B cell (primary cell): ENCODE data around the gene KIF3C. TPM values are rescaled to one million over a fixed set of nuclear protein-coding genes. Genes with fewer than 3 reads are reported as not detected.

Experiments
- ATAC-seq: fragments of 200-7000 bp; cut with Tn5 transposase; one replicate; pipeline ENCODE4 v1.10.0; 2021; ENCODE audit warnings: low read depth, mild to moderate bottlenecking, moderate number of reproducible peaks, moderate library complexity
- CTCF ChIA-PET: fragments of 350-600 bp; sonication (Branson Sonifier 250); formaldehyde crosslinking; loops from one replicate; lab custom pipeline; 2021; ENCODE audit warnings: antibody characterized with exemption, inconsistent platforms; lab: Charles Lee
- POLR2A ChIA-PET: fragments of 350-600 bp; sonication (Branson Sonifier 250); formaldehyde crosslinking; loops from one replicate; lab custom pipeline; 2021; ENCODE audit warnings: antibody characterized with exemption; lab: Charles Lee
- DNase-seq: peaks from one replicate; pipeline ENCODE4 v3.0.0; 2013
- H2AFZ ChIP-seq: 2 replicates; pipeline ENCODE4 v1.6.1; 2012; ENCODE audit warnings: mild to moderate bottlenecking, low read depth, low read length; ENCODE audit not compliant: insufficient read depth, poor library complexity, severe bottlenecking
- H3K27ac ChIP-seq, 2 donors: 1 replicate in 1 of 2; 2 replicates in 1 of 2; pipeline ENCODE4 v1.5.1; 2012 to 2013; ENCODE audit warnings: low read length in 2 of 2, mild to moderate bottlenecking in 2 of 2, moderate library complexity in 1 of 2
- H3K27me3 ChIP-seq, 4 experiments: fragments of 200-600 bp in 1 of 4; sonication (generic) in 1 of 4; replicated peaks in 1 of 4; 1 replicate in 2 of 4; 2 replicates in 2 of 4; pipeline versions ENCODE4 v1.6.1 to v1.7.0; 2013 to 2016; ENCODE audit warnings: low read length in 3 of 4, mild to moderate bottlenecking in 2 of 4, mixed read lengths in 1 of 4, moderate library complexity in 1 of 4; ENCODE audit not compliant: insufficient read depth in 4 of 4, control insufficient read depth in 3 of 4; ENCODE audit errors: control extremely low read depth in 1 of 4
- H3K36me3 ChIP-seq, 2 experiments: replicated peaks in 1 of 2; 1 replicate in 1 of 2; 2 replicates in 1 of 2; pipeline versions ENCODE4 v1.6.1 to v1.7.1; 2013; ENCODE audit warnings: low read length in 1 of 2; ENCODE audit not compliant: insufficient read depth in 2 of 2, control insufficient read depth in 1 of 2; ENCODE audit errors: control extremely low read depth in 1 of 2, extremely low read depth in 1 of 2
- H3K4me1 ChIP-seq, 2 donors: fragments of 200-600 bp in 1 of 2; sonication (generic) in 1 of 2; 1 replicate in 1 of 2; 2 replicates in 1 of 2; pipeline versions ENCODE4 v1.5.1 to v1.6.1; 2013 to 2017; ENCODE audit warnings: low read length in 2 of 2; ENCODE audit not compliant: control insufficient read depth in 2 of 2, insufficient read depth in 2 of 2
- H3K4me2 ChIP-seq: replicated peaks from 2 replicates; pipeline ENCODE3; 2012; ENCODE audit warnings: mild to moderate bottlenecking, low read depth, low read length; ENCODE audit not compliant: poor library complexity, severe bottlenecking
- H3K4me3 ChIP-seq, 5 experiments: fragments of 200-600 bp in 1 of 5; sonication (generic) in 1 of 5; 1 replicate in 3 of 5; 2 replicates in 2 of 5; pipeline versions ENCODE4 v1.5.1 to v1.7.0; 2011 to 2016; ENCODE audit warnings: low read length in 4 of 5, mild to moderate bottlenecking in 4 of 5, low read depth in 2 of 5, control low read depth in 1 of 5, moderate library complexity in 1 of 5; ENCODE audit not compliant: insufficient read depth in 1 of 5; ENCODE audit errors: control extremely low read depth in 1 of 5, extremely low read depth in 1 of 5
- H3K79me2 ChIP-seq: fragments of 200-600 bp; sonication (generic); one replicate; pipeline ENCODE4 v1.6.0; 2016; ENCODE audit warnings: low read length; ENCODE audit not compliant: control insufficient read depth, insufficient read depth
- H3K9ac ChIP-seq: fragments of 200-600 bp; sonication (generic); 2 replicates; pipeline ENCODE4 v1.6.1; 2017; ENCODE audit warnings: mild to moderate bottlenecking, low read length, moderate library complexity
- H3K9me3 ChIP-seq, 3 donors: one replicate each; pipeline versions ENCODE4 v1.6.1 to v1.7.1; 2013; ENCODE audit warnings: low read length in 2 of 3; ENCODE audit not compliant: control insufficient read depth in 2 of 3, insufficient read depth in 1 of 3; ENCODE audit errors: control extremely low read depth in 1 of 3
- H4K20me1 ChIP-seq: 2 replicates; pipeline ENCODE4 v1.6.0; 2012; ENCODE audit warnings: mild to moderate bottlenecking, low read length; ENCODE audit not compliant: insufficient read depth, control insufficient read depth, poor library complexity, severe bottlenecking
- H3K27ac Mint-ChIP-seq: one replicate; pipeline ENCODE4 v1.8.0; 2021; ENCODE audit warnings: mixed read lengths
- H3K27me3 Mint-ChIP-seq: one replicate; pipeline ENCODE4 v1.8.0; 2021; ENCODE audit warnings: mixed read lengths
- H3K4me1 Mint-ChIP-seq: one replicate; pipeline ENCODE4 v1.8.0; 2021; ENCODE audit warnings: mixed read lengths
- H3K4me3 Mint-ChIP-seq: one replicate; pipeline ENCODE4 v1.8.0; 2021; ENCODE audit warnings: mixed read lengths
- H3K9me3 Mint-ChIP-seq: one replicate; pipeline ENCODE4 v1.8.0; 2022; ENCODE audit warnings: mixed read lengths; ENCODE audit not compliant: insufficient read depth
- EZH2 ChIP-seq: IDR thresholded peaks from 2 replicates; pipeline ENCODE4 v1.6.1; 2012; ENCODE audit warnings: borderline replicate concordance, low read depth, mild to moderate bottlenecking, moderate library complexity, low read length; ENCODE audit not compliant: insufficient read depth, poor library complexity, severe bottlenecking
- WGBS: methylation state at CpG from one replicate; pipeline ENCODE4 v1.1.5; 2013; ENCODE audit warnings: missing lambda C conversion rate; ENCODE audit not compliant: insufficient coverage; 5-methylcytosine and 5-hydroxymethylcytosine counted together
- intact Hi-C: fragments of 100-400 bp; cut with micrococcal nuclease; formaldehyde crosslinking; loops from one replicate; pipeline ENCODE4 v1.10.0; 2022
- polyA plus RNA-seq: library from polyadenylated mRNA; depleted of rRNA; stranded (reverse); fragments of >200 nt; gene quantifications from 2 replicates; pipeline ENCODE4 v1.2.3, GENCODE V29; 2012
- small RNA-seq: library from RNA; depleted of rRNA; stranded (forward); fragments of <200 nt; gene quantifications from one replicate; pipeline ENCODE3, GENCODE V24; 2012; ENCODE audit warnings: low replicate concordance, low read depth; ENCODE audit not compliant: insufficient read length
- total RNA-seq, 2 donors: library from RNA; stranded (reverse); fragments of 120-200 nt in 1 of 2; gene quantifications; 1 replicate in 1 of 2; 2 replicates in 1 of 2; pipeline versions ENCODE4 v1.2.3 to v1.2.4, GENCODE V29; 2013 to 2022
- TF ChIP-seq, protein P1 (sequence below): fragments of 200-600 bp; IDR thresholded peaks from one replicate; pipeline ENCODE4 v1.8.0; 2022; ENCODE audit warnings: antibody characterized with exemption, mild to moderate bottlenecking

Gene KIF3C
- total and polyA plus RNA-seq, 2 donors (not counting 1 experiment from before 2014, with no cell fraction given), result 0.84 to 4.0 TPM

DNA sequence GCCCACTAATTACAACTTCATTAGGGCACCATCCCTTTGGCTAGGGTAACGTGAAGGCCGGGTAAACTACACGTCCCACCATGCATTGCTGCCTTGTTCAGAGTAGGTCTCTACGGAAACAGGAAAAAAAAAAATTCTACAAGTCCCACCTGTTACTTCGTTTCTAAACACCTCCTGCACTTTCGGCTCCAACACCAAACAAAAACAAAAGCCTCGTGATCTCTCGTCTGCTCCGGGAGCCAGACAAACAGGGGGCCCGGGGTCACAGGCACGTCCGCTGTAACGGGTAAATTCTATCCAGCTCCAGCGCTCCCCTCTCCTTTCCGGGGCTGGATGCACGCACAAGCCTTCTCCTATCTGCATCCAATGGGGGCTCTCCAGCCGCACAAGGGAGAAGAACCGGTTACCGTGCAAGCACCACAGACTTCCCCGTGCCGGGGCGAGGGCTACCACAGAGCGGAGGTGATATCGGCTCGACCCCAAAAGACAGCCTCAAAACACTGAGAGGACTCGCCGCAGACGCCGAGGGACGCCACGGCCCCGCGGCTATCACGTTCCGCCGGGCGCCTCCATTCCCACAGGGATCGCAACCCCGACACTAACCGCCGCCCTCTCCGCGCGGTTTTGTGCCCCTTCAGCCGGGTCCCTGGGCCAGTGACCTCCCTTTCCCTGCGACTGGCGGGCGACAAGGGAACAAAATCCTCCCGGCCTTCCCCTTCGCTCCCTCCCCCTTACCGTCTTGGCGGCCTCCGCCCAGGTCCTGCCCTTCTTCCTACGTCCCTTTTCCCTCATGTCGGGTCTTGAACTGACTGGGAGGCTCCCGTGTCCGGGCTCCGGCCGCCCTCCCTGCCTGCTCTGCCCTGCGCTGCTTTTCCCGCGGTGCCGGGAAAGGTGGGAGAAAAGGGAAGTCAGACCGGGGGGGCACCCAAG, 104.6 kb downstream of the KIF3C start:
- Histone ChIP-seq H3K9me3 (no peaks in the 10 kb centered on the region), H3K36me3 (peaks cover 0 to 4% of the 10 kb centered on the region in 2 experiments), H3K27ac (peak overlapping the region; percentile 91 to 94), H3K79me2 (peaks cover 47% of the 10 kb centered on the region), H3K4me2 (peak overlapping the region; percentile 82), H2AFZ (peak overlapping the region; percentile 85), H3K9ac (peak overlapping the region; percentile 89), H3K27me3 (no peaks in the 10 kb centered on the region), H3K4me3 (peak overlapping the region; percentile 87 to 97 (median 97)), H3K4me1 (peaks cover 13 to 14% of the 10 kb centered on the region in 2 donors), H4K20me1 (peaks cover 22% of the 10 kb centered on the region)
- ATAC-seq (peak; percentile 31), DNase-seq (peak; percentile 80)
- peak overlapping the region; percentile 99 for H3K27ac Mint-ChIP-seq
- H3K4me1 Mint-ChIP-seq, result peaks cover 37% of the 10 kb centered on the region
- H3K9me3 Mint-ChIP-seq, result no peaks in the 10 kb centered on the region
- H3K4me3 Mint-ChIP-seq, result peak overlapping the region; percentile 98
- TF ChIP-seq, protein P1, sequence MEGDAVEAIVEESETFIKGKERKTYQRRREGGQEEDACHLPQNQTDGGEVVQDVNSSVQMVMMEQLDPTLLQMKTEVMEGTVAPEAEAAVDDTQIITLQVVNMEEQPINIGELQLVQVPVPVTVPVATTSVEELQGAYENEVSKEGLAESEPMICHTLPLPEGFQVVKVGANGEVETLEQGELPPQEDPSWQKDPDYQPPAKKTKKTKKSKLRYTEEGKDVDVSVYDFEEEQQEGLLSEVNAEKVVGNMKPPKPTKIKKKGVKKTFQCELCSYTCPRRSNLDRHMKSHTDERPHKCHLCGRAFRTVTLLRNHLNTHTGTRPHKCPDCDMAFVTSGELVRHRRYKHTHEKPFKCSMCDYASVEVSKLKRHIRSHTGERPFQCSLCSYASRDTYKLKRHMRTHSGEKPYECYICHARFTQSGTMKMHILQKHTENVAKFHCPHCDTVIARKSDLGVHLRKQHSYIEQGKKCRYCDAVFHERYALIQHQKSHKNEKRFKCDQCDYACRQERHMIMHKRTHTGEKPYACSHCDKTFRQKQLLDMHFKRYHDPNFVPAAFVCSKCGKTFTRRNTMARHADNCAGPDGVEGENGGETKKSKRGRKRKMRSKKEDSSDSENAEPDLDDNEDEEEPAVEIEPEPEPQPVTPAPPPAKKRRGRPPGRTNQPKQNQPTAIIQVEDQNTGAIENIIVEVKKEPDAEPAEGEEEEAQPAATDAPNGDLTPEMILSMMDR, result no peak
- TF ChIP-seq EZH2, result no peak
- POLR2A ChIA-PET, result interaction anchor here (0.9 to 1.3 kb wide), 3 partner anchors 156 to 583 kb away, joined by 3 read pairs; partner anchors contain the start of gene RAB10
- under 1% methylated on average over 63 of the region's 64 CpGs for WGBS
- CTCF ChIA-PET, result interaction anchor here (1.2 to 1.8 kb wide), 3 partner anchors 10 to 26 kb away, joined by 4 to 16 read pairs (median 6); no protein-coding TSS in a partner anchor
- intact Hi-C loops, result loop anchor here (1.0 to 5.0 kb wide), 7 partner anchors 25 to 1937 kb away; partner anchors contain the start of genes CENPA, KHK, KIF3C and UBXN2A
- no peaks in the 10 kb centered on the region for H3K27me3 Mint-ChIP-seq

Small RNA genes within 50 kb of the gene (small RNA-seq; reads per million reads assigned to genes)
- gene NDUFB4P4, result not detected
- gene UQCRHP2, result not detected

Other genes starting within 250 kb of the KIF3C start
- gene ASXL2, start 104.0 kb downstream of the KIF3C start, total RNA-seq, result 51.5 and 55.0 TPM in 2 replicates
- 7.2 and 7.6 TPM in 2 replicates for gene ASXL2, start 104.0 kb downstream of the KIF3C start, polyA plus RNA-seq
- gene RAB10, start 51.6 kb upstream of the KIF3C start, total RNA-seq, result 64.1 and 66.7 TPM in 2 replicates
- 21.7 and 22.4 TPM in 2 replicates for gene RAB10, start 51.6 kb upstream of the KIF3C start, polyA plus RNA-seq
- 1.7 and 1.8 TPM in 2 replicates for gene GAREM2, start 190.6 kb upstream of the KIF3C start, total RNA-seq
- 0.16 and 0.27 TPM in 2 replicates for gene GAREM2, start 190.6 kb upstream of the KIF3C start, polyA plus RNA-seq